ELF-1 (cell line): ENCODE results near the gene DHX15.

ENCODE experiments used
- DNase-seq: peaks from one replicate; pipeline ENCODE4 v3.0.0-alpha.2; 2016; ENCODE audit warnings: low read depth, low spot score

Gene DHX15

GRCh38 chr4:24584211-24584850 is at the start of gene DHX15:
DHX15 (minus strand) TSS chr4:24584554; CDS start chr4:24584393, 161 bp downstream.
- DNase-seq: peak; percentile 99

DNA sequence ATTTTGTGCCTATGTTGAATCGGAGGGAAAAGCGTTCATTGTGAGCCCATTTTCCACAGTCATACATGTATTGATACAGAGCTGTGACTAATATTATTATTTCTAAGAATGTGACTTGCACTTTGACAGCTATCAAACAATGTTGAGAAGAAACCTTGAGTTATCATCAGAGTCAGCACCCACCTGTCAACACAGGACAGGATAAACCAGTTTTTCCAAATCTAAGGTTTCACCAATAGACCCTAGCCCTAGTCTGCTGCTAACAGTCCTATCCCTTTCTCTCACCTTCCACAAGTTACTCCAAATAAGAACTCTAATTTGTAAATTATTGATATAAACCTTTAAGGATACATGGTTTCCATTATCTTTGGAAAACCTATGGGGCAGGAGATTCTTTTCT is 47.7 kb upstream of the DHX15 start:
- DNase-seq: no peak

DNA sequence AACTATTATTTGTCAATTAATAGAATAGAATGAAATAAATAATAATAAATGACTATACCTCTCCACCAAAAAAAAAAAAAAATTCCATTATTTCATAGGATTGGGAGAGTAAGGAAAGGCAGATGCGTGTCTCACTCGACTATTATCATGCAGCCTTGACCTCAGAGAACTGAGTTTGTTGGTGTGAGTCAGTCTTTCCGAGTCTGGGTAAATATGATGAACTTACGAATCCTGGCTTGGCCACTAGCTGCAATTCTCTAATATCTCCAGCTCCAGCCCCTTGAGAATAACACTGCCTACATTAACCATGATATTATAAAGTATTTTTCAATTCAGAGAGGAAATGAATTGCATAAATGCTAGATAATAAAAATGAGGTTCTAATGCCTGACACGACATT is 46.6 kb upstream of the DHX15 start:
- no peak for DNase-seq

GRCh38 chr4:24625091-24625490 is 40.7 kb upstream of the DHX15 start:
- no peak for DNase-seq

- DNase-seq: no peak
These were observed 40.0 kb upstream of the DHX15 start for GRCh38 chr4:24624381-24624780.

DNA sequence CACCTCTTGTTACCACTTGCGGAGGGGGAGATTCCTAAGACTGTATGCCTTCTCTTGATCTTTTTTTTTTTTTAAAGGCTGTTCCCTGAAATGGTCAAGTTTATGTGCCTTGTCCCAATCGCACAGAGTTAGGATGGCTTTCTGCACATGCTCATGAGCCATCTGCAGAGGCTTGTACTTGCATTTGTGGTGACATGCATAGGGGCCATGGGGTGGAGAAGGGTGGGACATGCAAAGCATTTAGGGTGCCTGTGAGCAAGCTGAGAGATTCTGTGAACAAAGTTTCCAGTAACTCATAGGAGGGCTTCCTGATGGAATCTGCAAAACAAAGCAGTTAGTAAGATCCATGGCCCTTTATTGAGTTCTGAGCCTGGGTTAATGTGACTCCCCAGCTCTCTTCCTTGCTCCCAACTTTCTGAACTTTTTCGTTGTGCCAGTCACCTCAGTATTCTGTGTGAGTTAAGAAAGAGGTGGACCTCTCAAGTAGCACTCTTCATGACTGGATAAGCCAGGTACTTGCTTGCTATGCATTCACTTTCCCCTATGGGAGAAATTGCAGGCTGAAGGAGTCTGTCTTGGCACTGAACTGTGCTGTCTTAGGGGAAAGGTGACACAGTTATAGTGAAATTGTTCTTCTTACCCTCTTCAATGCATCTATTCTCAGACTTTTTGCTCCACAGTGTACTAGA is 37.9 kb upstream of the DHX15 start:
- no peak for DNase-seq

- DNase-seq: no peak
These were observed 31.6 kb upstream of the DHX15 start for GRCh38 chr4:24615977-24616376.

GRCh38 chr4:24614881-24615280 is 30.5 kb upstream of the DHX15 start:
- no peak for DNase-seq

DNA sequence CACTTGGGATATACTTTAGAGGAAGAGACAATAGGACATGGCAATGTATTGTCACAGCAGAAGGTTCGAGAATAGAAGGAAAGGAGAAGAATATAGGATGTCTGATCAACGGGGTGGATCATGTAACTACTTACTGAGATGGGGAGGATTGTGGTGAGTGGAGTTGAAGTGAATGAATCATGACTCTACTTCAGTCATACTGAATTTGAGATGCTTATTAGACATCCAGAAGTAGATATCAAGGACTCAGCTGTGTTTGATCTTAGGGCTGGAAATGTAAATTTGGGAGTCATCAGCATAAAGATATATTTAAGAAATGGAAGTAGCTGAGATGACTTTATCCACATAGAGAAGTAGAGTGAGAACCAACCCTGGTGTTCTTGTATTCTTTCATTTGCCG is 29.1 kb upstream of the DHX15 start:
- DNase-seq: no peak

DNA sequence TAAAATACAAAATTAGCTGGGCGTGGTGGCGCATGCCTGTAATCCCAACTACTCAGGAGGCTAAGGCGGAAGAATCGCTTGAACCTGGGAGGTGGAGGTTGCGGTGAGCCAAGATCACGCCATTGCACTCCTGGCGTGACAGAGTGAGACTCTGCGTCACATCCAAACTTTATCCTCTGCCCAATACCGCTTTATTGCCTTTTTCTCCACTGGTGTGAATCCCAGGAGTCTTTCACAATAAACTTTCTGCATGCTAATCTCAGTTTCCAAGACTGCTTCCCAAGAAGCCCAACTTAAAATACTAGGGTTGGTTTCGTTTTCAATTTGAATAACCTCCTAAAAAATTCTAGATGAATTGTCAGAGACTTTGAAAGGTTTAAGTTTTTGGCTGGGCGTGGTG is 27.2 kb upstream of the DHX15 start:
- no peak for DNase-seq

DNA sequence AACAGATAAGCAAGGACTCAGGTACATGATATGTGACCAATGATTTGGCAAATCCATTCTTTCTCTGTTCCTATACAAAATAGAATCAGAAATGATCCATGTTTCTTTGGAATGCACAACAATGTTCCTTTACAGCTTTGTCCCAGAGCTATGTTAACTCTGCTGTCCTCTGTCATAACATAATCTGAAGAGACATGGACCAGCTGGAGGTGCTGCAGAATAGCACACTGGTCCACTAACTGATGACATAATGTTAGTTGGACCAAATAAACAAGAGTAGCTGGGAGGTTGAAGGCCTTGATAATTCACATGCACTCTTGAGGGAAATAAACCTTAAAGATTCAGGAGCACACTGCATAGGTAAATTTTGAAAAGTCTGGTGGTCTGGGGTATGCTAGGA is 23.0 kb upstream of the DHX15 start:
- no peak for DNase-seq

GRCh38 chr4:24605216-24605615 is 20.9 kb upstream of the DHX15 start:
- DNase-seq: no peak

GRCh38 chr4:24604558-24605214 is 20.3 kb upstream of the DHX15 start:
- no peak for DNase-seq

DNA sequence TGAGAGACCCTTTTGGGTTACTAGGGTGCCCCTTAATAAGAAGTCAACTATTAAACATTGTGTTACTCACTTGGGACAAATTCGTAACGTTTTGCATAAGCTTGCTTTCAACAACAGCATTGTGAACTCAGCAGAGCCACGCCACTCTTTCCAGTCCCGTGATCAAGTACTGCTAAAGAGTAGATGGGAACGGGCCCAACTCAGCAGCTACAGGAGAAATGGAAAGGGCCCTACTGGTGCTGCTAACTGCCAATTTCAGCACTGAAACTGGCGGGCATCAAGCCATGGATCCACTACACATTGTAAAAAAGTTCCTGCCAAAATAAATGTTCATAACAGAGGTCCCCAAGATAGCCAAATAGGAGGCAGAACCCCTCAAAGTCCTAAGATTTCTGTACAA is 19.0 kb upstream of the DHX15 start:
- no peak for DNase-seq

DNA sequence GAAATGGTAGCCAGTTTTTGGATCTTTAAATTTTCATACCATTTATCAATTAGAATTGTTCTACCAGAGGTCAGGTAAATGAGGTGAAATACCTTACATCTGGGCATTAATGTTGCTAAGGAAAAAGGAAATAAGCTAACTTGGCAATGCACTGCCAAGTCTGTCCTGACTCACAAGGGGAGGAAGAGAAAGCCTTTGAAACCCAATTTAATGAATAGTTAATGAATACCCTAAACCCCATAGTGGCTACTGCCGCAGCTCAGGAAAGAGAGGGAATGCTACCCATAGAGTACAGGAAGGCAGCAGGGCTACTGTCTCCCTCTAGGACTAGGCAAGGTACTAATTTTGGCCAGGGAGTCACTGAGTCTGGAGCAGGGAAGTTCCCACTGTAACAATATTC is 16.8 kb upstream of the DHX15 start:
- DNase-seq: no peak

GRCh38 chr4:24599275-24599674 is 14.9 kb upstream of the DHX15 start:
- DNase-seq: no peak

- no peak for DNase-seq
These were observed 13.7 kb upstream of the DHX15 start for GRCh38 chr4:24598025-24598424.

DNA sequence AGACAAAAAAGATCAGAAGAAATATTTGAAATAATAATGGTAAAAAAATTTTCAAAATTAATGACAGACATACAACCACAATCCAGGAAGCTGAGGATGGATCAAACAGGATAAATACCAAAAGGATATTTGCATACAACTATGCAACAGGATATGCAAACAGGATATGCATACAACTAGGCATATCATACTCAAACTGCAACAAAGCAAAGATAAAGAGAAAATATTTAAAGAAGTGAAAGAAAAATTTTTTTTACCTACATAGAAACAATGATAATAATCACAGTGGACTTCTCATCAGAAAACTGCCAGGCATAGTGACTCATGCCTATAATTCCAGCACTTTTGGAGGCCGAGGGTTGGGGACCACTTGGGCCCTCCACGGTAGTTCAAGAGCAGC is 11.3 kb upstream of the DHX15 start:
- no peak for DNase-seq

GRCh38 chr4:24594887-24595286 is 10.5 kb upstream of the DHX15 start:
- no peak for DNase-seq

GRCh38 chr4:24589448-24589847 is 5.1 kb upstream of the DHX15 start:
- DNase-seq: no peak

DNA sequence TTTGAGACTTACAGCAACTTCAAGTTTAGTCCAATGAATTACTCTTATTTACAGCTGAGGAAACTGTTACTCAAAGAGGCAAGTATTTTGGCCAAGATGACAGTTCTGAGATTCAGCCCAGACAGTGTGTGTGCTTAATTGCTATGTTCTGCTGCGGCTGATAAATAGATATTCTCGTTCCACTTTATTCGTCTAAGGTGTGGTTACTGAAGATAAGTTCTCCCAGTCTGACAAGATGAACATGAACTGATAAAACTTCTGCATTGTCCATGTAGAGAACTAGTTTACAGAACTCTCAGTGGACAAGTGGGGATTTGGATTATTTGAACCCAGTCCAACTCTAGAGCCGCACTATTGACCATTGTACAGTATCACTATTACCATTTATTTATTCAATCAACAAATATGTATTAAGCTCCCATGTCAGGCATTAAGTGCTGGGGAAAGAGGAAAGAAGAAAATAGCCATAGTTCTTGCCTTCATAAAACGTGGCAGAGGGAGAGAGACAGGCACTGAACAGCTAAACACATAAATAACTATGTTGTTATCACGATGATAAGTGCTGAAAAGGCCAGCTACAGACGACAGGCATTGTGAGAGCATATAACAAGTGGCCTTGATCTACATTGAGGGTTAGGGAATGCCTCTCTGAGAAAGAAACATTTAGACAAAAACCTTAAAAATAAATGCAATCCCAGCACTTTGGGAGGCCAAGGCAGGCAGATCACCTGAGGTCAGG is 4.0 kb upstream of the DHX15 start:
- no peak for DNase-seq

DNA sequence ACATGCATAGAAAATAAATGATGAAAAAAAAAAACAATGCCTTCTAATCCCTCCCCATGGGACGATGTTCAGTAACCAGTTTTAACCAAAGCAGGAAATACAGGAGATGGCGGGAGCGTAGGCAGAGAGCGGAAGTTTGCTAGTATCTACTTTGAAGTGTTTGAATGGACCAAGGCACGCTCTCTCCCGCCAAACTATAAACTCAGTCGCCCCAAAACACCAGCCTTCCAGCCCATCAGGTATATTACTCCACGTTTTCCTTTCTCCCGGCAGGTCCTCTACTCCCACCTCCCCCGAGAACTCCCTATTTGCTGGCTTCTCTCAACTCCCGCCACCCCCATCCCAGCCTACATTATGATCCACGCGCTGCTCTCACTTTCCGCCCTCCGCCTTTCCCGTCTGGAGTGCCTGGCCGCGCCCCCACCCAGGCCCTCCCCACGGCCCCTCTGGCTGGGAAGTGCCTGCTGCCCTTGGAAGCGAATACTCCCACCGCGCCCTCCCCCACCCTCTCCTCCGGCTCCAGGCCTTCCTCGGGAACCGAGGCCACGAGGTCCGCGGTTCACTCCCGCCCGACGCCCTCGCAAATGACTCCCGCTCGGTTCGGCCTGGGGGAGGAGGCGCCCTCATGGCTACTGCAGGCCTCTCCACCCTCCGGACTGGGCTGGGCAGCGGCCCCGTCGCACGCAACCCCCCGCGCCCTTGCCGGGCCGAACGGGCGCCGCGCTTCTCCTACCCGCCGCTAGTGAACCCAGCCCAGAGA is 723 bp downstream of the DHX15 start:
- peak; percentile 61 for DNase-seq
